Measurements from ENCODE around the gene SLC35F1. TPM values are rescaled to one million over a fixed set of nuclear protein-coding genes. Genes with fewer than 3 reads are reported as not detected.

SLC35F1 gene
- polyA plus RNA-seq, 1 donor from 2014 or later, result 35.1 TPM

DNA sequence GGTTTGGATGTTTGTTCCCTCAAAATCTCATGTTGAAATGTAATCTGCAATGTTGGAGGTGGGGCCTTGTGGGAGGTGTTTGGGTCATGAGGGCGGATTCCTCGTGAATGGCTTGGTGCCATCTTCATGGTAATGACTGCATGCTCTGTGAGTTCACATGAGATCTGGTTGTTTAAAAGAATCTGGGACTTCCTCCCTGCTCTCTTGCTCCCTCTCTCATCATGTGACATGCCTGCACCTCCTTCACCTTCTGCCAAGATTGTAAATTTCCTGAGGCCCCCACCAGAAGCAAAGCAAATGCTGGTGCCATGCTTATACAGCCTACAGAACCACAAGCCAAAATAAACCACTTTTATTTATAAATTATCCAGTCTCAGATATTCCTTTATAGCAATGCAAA is 390.8 kb downstream of the SLC35F1 start:
- TF ChIP-seq, protein P1, sequence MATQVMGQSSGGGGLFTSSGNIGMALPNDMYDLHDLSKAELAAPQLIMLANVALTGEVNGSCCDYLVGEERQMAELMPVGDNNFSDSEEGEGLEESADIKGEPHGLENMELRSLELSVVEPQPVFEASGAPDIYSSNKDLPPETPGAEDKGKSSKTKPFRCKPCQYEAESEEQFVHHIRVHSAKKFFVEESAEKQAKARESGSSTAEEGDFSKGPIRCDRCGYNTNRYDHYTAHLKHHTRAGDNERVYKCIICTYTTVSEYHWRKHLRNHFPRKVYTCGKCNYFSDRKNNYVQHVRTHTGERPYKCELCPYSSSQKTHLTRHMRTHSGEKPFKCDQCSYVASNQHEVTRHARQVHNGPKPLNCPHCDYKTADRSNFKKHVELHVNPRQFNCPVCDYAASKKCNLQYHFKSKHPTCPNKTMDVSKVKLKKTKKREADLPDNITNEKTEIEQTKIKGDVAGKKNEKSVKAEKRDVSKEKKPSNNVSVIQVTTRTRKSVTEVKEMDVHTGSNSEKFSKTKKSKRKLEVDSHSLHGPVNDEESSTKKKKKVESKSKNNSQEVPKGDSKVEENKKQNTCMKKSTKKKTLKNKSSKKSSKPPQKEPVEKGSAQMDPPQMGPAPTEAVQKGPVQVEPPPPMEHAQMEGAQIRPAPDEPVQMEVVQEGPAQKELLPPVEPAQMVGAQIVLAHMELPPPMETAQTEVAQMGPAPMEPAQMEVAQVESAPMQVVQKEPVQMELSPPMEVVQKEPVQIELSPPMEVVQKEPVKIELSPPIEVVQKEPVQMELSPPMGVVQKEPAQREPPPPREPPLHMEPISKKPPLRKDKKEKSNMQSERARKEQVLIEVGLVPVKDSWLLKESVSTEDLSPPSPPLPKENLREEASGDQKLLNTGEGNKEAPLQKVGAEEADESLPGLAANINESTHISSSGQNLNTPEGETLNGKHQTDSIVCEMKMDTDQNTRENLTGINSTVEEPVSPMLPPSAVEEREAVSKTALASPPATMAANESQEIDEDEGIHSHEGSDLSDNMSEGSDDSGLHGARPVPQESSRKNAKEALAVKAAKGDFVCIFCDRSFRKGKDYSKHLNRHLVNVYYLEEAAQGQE (IDR thresholded peaks at IDR 0.05; ENCODE audit: borderline replicate concordance), result no peak
- TF ChIP-seq RAD21 (conservative IDR thresholded peaks at IDR 0.05) (no peak), TAF1 (IDR thresholded peaks at IDR 0.05; ENCODE audit: low read depth) (no peak), POLR2AphosphoS5 (IDR thresholded peaks at IDR 0.05) (no peak), EZH2 (IDR thresholded peaks at IDR 0.05; ENCODE audit: borderline replicate concordance, insufficient read depth, low read length, poor library complexity, severe bottlenecking) (no peak), MXI1 (conservative IDR thresholded peaks at IDR 0.05; ENCODE audit: poor library complexity, severe bottlenecking) (no peak), SMC3 (conservative IDR thresholded peaks at IDR 0.05; ENCODE audit: poor library complexity) (no peak), EP300 (conservative IDR thresholded peaks at IDR 0.05; ENCODE audit: poor library complexity, severe bottlenecking) (no peak)
- TF ChIP-seq, protein P2, sequence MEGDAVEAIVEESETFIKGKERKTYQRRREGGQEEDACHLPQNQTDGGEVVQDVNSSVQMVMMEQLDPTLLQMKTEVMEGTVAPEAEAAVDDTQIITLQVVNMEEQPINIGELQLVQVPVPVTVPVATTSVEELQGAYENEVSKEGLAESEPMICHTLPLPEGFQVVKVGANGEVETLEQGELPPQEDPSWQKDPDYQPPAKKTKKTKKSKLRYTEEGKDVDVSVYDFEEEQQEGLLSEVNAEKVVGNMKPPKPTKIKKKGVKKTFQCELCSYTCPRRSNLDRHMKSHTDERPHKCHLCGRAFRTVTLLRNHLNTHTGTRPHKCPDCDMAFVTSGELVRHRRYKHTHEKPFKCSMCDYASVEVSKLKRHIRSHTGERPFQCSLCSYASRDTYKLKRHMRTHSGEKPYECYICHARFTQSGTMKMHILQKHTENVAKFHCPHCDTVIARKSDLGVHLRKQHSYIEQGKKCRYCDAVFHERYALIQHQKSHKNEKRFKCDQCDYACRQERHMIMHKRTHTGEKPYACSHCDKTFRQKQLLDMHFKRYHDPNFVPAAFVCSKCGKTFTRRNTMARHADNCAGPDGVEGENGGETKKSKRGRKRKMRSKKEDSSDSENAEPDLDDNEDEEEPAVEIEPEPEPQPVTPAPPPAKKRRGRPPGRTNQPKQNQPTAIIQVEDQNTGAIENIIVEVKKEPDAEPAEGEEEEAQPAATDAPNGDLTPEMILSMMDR (IDR thresholded peaks at IDR 0.05; ENCODE audit: poor library complexity, severe bottlenecking), result no peak
- Histone ChIP-seq H3K4me2 (ENCODE audit: low read length) (no peak overlapping the region), H3K4me3 (ENCODE audit: low read length) (no peak overlapping the region), H3K79me2 (replicated peaks; ENCODE audit: insufficient read depth, low read length) (no peaks in the 10 kb centered on the region), H4K20me1 (ENCODE audit: insufficient read depth) (no peaks in the 10 kb centered on the region), H3F3A (ENCODE audit: insufficient read depth, low read length, poor library complexity, severe bottlenecking) (no peaks in the 10 kb centered on the region), H3K27me3 (ENCODE audit: insufficient read depth, low read depth, low read length) (no peaks in the 10 kb centered on the region), H3K9ac (ENCODE audit: low read length) (no peak overlapping the region), H2AFZ (ENCODE audit: low read depth, low read length) (no peak overlapping the region), H3K27ac (ENCODE audit: low read length) (no peak overlapping the region), H3K9me2 (ENCODE audit: insufficient read depth, low read length) (no peaks in the 10 kb centered on the region), H3K9me3 (ENCODE audit: low read length) (no peaks in the 10 kb centered on the region), H3K36me3 (ENCODE audit: insufficient read depth, low read length) (no peaks in the 10 kb centered on the region)

DNA sequence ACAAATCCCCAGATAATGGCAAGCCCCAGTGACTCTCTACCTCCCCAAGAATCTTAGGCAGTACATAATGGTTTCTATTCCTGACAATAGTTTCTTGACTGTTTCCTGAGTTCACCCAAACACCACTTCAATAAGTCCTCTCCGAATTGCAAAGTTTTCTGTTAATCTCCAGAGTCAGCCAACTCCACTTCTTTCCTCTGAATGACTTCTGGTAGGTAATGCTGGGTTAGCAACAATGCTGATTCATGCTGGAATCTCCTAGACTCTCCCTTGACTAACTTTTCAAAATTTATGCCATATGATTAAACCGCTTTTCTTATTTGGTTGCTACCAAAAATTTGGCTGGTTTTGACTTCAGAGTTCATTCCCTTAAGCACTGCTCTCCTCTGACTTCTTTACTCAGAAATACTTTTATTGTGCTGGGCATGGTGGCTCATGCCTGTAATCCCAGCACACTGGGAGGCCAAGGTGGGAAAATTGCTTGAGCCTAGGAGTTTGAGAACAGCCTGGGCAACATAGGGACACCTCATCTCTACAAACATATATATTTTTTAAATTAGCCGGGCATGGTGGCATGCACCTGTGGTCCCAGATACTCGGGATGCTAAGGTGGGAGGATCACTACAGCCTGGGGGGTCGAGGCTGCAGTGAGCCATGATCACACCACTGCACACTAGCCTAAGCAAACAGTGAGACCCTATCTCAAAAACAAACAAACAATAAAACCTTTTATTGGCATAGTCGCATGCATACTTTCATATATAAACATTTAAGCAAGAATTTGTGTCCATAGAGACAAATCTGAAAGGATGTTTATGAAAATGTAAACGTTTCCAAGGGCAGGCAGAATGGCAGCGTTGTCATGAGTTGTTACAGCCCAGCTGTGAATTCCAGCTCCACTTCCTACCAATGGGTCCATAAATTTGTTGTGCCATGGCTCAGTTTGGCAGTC is 391.7 kb downstream of the SLC35F1 start:
- H3F3A ChIP-seq (ENCODE audit: insufficient read depth, low read length, poor library complexity, severe bottlenecking), result no peaks in the 10 kb centered on the region
- H3K36me3 ChIP-seq (ENCODE audit: insufficient read depth, low read length), result no peaks in the 10 kb centered on the region
- no peak overlapping the region for H3K4me2 ChIP-seq (ENCODE audit: low read length)
- no peak overlapping the region for H2AFZ ChIP-seq (ENCODE audit: low read depth, low read length)
- no peak overlapping the region for H3K4me3 ChIP-seq (ENCODE audit: low read length)
- no peaks in the 10 kb centered on the region for H3K27me3 ChIP-seq (ENCODE audit: insufficient read depth, low read depth, low read length)
- no peak overlapping the region for H3K27ac ChIP-seq (ENCODE audit: low read length)
- no peaks in the 10 kb centered on the region for H4K20me1 ChIP-seq (ENCODE audit: insufficient read depth)
- no peaks in the 10 kb centered on the region for H3K9me2 ChIP-seq (ENCODE audit: insufficient read depth, low read length)
- H3K9me3 ChIP-seq (ENCODE audit: low read length), result no peaks in the 10 kb centered on the region
- H3K79me2 ChIP-seq (replicated peaks; ENCODE audit: insufficient read depth, low read length), result no peaks in the 10 kb centered on the region
- TF ChIP-seq TAF1 (IDR thresholded peaks at IDR 0.05; ENCODE audit: low read depth) (no peak), EP300 (conservative IDR thresholded peaks at IDR 0.05; ENCODE audit: poor library complexity, severe bottlenecking) (no peak), EZH2 (IDR thresholded peaks at IDR 0.05; ENCODE audit: borderline replicate concordance, insufficient read depth, low read length, poor library complexity, severe bottlenecking) (no peak), MXI1 (conservative IDR thresholded peaks at IDR 0.05; ENCODE audit: poor library complexity, severe bottlenecking) (no peak), POLR2AphosphoS5 (IDR thresholded peaks at IDR 0.05) (no peak)
- TF ChIP-seq, protein P2 (IDR thresholded peaks at IDR 0.05; ENCODE audit: poor library complexity, severe bottlenecking), result no peak
- TF ChIP-seq, protein P1 (IDR thresholded peaks at IDR 0.05; ENCODE audit: borderline replicate concordance), result no peak
- no peak overlapping the region for H3K9ac ChIP-seq (ENCODE audit: low read length)

Measured in neural cell (in vitro differentiated cells).